ENCODE measurements around the gene RAD18. TPM values are rescaled to one million over a fixed set of nuclear protein-coding genes. Genes with fewer than 3 reads are reported as not detected.

The RAD18 gene
- total and polyA plus RNA-seq, 2 donors (not counting 1 experiment from before 2014, with no cell fraction given): 4.8 to 21.3 TPM

DNA sequence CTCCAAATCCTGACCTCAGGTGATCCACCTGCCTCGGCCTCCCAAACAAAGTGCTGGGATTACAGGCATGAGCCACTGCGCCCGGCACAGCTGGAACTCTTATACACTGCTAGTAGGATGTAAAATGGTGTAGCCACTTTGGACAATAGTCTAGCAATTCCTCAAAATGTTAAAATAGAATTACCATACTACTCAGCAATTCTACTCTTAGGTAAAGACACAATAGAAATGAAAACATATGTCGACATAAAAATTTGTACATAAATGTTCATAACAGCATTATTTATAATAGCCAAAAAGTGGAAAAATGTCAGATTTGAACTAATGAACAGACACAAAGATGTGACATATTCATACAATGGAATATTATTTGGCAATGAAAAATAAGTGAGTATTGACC, 33.4 kb downstream of the RAD18 start:
- Histone ChIP-seq H3K9ac (ENCODE audit: low read length) (no peak overlapping the region), H3K4me3 (ENCODE audit: control extremely low read depth in 1 of 5, extremely low read depth in 1 of 5, insufficient read depth in 1 of 5, low read depth in 2 of 5, low read length in 4 of 5) (no peak overlapping the region), H3K27me3 (replicated peaks in 1 of 4; ENCODE audit: control extremely low read depth in 1 of 4, control insufficient read depth in 3 of 4, insufficient read depth in 4 of 4, low read length in 3 of 4) (no peaks in the 10 kb centered on the region), H2AFZ (ENCODE audit: insufficient read depth, low read depth, low read length, poor library complexity, severe bottlenecking) (no peak overlapping the region), H3K36me3 (replicated peaks in 1 of 2; ENCODE audit: control extremely low read depth in 1 of 2, control insufficient read depth in 1 of 2, extremely low read depth in 1 of 2, insufficient read depth in 2 of 2, low read length in 1 of 2) (peaks cover 4 to 5% of the 10 kb centered on the region in 2 experiments), H4K20me1 (ENCODE audit: control insufficient read depth, insufficient read depth, low read length, poor library complexity, severe bottlenecking) (no peaks in the 10 kb centered on the region), H3K9me3 (ENCODE audit: control extremely low read depth in 1 of 3, control insufficient read depth in 2 of 3, insufficient read depth in 1 of 3, low read length in 2 of 3) (peaks cover 0 to 3% (median 0%) of the 10 kb centered on the region in 3 donors), H3K4me1 (ENCODE audit: control insufficient read depth in 2 of 2, insufficient read depth in 2 of 2, low read length in 2 of 2) (no peaks in the 10 kb centered on the region), H3K4me2 (replicated peaks; ENCODE audit: low read depth, low read length, poor library complexity, severe bottlenecking) (no peak overlapping the region), H3K79me2 (ENCODE audit: control insufficient read depth, insufficient read depth, low read length) (no peaks in the 10 kb centered on the region), H3K27ac (ENCODE audit: low read length in 2 of 2) (no peak overlapping the region)
- DNase-seq (no peak), ATAC-seq (ENCODE audit: low read depth) (no peak)
- H3K9me3 Mint-ChIP-seq (ENCODE audit: insufficient read depth): no peaks in the 10 kb centered on the region
- TF ChIP-seq, protein P1, sequence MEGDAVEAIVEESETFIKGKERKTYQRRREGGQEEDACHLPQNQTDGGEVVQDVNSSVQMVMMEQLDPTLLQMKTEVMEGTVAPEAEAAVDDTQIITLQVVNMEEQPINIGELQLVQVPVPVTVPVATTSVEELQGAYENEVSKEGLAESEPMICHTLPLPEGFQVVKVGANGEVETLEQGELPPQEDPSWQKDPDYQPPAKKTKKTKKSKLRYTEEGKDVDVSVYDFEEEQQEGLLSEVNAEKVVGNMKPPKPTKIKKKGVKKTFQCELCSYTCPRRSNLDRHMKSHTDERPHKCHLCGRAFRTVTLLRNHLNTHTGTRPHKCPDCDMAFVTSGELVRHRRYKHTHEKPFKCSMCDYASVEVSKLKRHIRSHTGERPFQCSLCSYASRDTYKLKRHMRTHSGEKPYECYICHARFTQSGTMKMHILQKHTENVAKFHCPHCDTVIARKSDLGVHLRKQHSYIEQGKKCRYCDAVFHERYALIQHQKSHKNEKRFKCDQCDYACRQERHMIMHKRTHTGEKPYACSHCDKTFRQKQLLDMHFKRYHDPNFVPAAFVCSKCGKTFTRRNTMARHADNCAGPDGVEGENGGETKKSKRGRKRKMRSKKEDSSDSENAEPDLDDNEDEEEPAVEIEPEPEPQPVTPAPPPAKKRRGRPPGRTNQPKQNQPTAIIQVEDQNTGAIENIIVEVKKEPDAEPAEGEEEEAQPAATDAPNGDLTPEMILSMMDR (IDR thresholded peaks at IDR 0.05): no peak
- TF ChIP-seq EZH2 (IDR thresholded peaks at IDR 0.05; ENCODE audit: borderline replicate concordance, insufficient read depth, low read depth, low read length, poor library complexity, severe bottlenecking): no peak
- POLR2A ChIA-PET: no interaction called here
- no peaks in the 10 kb centered on the region for H3K4me1 Mint-ChIP-seq
- H3K27ac Mint-ChIP-seq: no peak overlapping the region
- intact Hi-C loops (cut with micrococcal nuclease): no loop called here
- no peak overlapping the region for H3K4me3 Mint-ChIP-seq
- 100% methylated on average over 1 of the region's 4 CpGs for WGBS (ENCODE audit: insufficient coverage)
- CTCF ChIA-PET: no interaction called here
- H3K27me3 Mint-ChIP-seq: no peaks in the 10 kb centered on the region

DNA sequence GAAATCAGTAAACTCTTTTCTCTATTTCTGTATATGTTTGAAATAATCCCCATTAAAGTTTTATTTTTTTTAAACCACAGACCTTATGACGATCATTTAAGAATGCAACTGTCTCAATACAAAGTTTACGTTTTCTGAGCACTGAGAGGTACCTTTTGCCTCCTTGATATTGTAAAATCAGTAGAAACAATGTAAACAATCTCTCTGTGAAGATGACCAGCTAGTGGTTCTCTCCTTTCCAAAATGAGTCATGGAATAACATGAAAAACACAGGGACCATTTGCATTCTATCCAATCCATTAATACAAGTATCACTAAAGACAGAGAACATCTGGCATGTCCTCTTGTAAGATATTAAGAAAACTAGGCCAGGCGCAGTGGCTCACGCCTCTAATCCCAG, 48.8 kb downstream of the RAD18 start:
- Histone ChIP-seq H2AFZ (ENCODE audit: insufficient read depth, low read depth, low read length, poor library complexity, severe bottlenecking) (no peak overlapping the region), H3K27me3 (replicated peaks in 1 of 4; ENCODE audit: control extremely low read depth in 1 of 4, control insufficient read depth in 3 of 4, insufficient read depth in 4 of 4, low read length in 3 of 4) (no peaks in the 10 kb centered on the region), H3K9me3 (ENCODE audit: control extremely low read depth in 1 of 3, control insufficient read depth in 2 of 3, insufficient read depth in 1 of 3, low read length in 2 of 3) (no peaks in the 10 kb centered on the region), H3K9ac (ENCODE audit: low read length) (no peak overlapping the region), H3K36me3 (replicated peaks in 1 of 2; ENCODE audit: control extremely low read depth in 1 of 2, control insufficient read depth in 1 of 2, extremely low read depth in 1 of 2, insufficient read depth in 2 of 2, low read length in 1 of 2) (peaks cover 2 to 7% of the 10 kb centered on the region in 2 experiments), H3K4me1 (ENCODE audit: control insufficient read depth in 2 of 2, insufficient read depth in 2 of 2, low read length in 2 of 2) (no peaks in the 10 kb centered on the region), H3K4me3 (ENCODE audit: control extremely low read depth in 1 of 5, extremely low read depth in 1 of 5, insufficient read depth in 1 of 5, low read depth in 2 of 5, low read length in 4 of 5) (no peak overlapping the region), H3K27ac (ENCODE audit: low read length in 2 of 2) (no peak overlapping the region), H4K20me1 (ENCODE audit: control insufficient read depth, insufficient read depth, low read length, poor library complexity, severe bottlenecking) (no peaks in the 10 kb centered on the region), H3K4me2 (replicated peaks; ENCODE audit: low read depth, low read length, poor library complexity, severe bottlenecking) (no peak overlapping the region), H3K79me2 (ENCODE audit: control insufficient read depth, insufficient read depth, low read length) (no peaks in the 10 kb centered on the region)
- CTCF ChIA-PET: no interaction called here
- no peak overlapping the region for H3K4me3 Mint-ChIP-seq
- POLR2A ChIA-PET: no interaction called here
- ATAC-seq (ENCODE audit: low read depth) (no peak), DNase-seq (no peak)
- H3K27ac Mint-ChIP-seq: no peak overlapping the region
- no peaks in the 10 kb centered on the region for H3K27me3 Mint-ChIP-seq
- no peaks in the 10 kb centered on the region for H3K9me3 Mint-ChIP-seq (ENCODE audit: insufficient read depth)
- intact Hi-C loops (cut with micrococcal nuclease): no loop called here
- WGBS (ENCODE audit: insufficient coverage): no CpG with 5 or more reads among the region's 4 CpGs
- TF ChIP-seq, protein P1 (IDR thresholded peaks at IDR 0.05): no peak
- no peak for TF ChIP-seq EZH2 (IDR thresholded peaks at IDR 0.05; ENCODE audit: borderline replicate concordance, insufficient read depth, low read depth, low read length, poor library complexity, severe bottlenecking)
- H3K4me1 Mint-ChIP-seq: no peaks in the 10 kb centered on the region
